T47D (cell line): ENCODE data around the gene ARAP2.

Source experiments
- DNase-seq, 2 experiments: peaks; one replicate each; pipeline versions ENCODE4 v3.0.0 to v3.0.0-alpha.2; 2011 to 2012; ENCODE audit warnings: low read depth in 1 of 2, low spot score in 1 of 2
- JUND ChIP-seq: IDR thresholded peaks from 2 replicates; pipeline ENCODE4 v1.6.1; 2012; ENCODE audit warnings: low read depth
- in situ Hi-C: cut with HindIII; loops from 2 replicates; pipeline ENCODE4 v1.10.0; 2016; ENCODE audit warnings: low sequenced_read_pairs, low pct_unique_long_range_greater_than_20kb

Gene ARAP2

DNA sequence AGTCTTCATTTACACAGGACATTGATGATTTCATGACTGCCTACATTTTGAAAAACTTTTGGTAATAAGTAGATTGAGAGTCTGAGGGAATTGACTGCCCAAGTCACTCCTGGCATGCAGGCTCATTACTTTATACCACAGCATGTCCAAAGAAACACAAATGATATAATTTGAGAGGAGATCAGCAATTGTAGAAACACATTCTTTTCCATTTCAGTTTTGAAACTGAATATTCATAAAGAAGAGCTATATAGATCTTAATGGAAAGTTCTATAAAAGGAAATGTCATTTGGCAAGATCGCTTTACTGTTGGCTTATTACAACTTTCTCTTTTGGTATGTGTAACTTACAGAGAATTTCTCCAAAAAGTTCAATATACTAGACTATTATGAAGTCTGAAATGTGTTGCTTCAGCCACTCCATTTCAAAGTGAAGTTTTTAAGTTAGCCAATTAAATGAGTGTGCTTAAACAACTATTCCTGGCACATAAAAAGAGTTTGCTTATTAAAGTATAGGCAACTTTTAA lies 158.0 kb downstream of the ARAP2 start:
- in situ Hi-C loops: no loop called here

GRCh38 chr4:36082817-36083216 lies 161.5 kb downstream of the ARAP2 start:
- TF ChIP-seq JUND: no peak
- DNase-seq: no peak
- in situ Hi-C loops: no loop called here

More for the DNA sequence above, 158.0 kb downstream of the ARAP2 start:
- DNase-seq: no peak
- no peak for TF ChIP-seq JUND

DNA sequence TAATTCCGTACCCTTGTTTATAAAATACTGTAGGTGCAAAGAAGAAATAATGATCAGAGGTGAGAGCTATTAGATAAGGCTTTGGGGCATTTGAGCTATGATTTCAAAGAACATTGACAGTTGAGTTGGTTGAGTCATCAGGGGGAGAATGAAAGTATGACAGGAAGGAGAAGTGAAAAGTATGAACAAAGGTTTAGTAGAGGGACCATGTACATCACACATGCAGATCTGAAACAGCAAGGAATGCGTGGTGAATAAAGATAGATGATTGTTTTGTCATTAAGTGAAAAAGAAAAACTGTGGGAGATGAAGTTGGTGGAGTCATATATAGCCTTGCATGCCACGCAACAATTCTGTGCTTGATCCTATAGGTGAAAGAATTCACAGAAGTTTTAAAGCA lies 163.1 kb downstream of the ARAP2 start:
- in situ Hi-C loops: no loop called here
- no peak for TF ChIP-seq JUND
- no peak for DNase-seq

DNA sequence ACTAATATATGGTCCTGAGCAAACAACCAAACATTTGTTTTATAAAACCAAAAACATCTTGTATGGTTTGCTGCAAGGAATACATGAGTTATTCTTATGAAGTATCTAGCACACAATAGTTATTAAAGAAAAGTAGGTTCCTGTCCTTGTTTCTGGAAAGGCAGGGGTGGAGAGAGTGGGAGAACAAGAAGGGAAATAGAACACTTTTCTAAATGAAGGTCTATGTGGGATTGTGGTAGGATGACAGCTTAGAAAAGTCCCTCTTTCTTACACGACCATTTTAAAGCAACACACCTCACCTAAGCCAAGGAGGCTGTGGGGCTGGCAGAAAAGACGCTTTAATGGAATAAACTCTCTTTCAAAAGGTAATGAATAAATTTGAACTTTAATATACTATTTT lies 164.6 kb downstream of the ARAP2 start:
- TF ChIP-seq JUND: no peak
- in situ Hi-C loops: no loop called here
- DNase-seq: no peak

- no peak for TF ChIP-seq JUND
- in situ Hi-C loops: no loop called here
Observed at GRCh38 chr4:36078319-36078718, 166.0 kb downstream of the ARAP2 start.

DNA sequence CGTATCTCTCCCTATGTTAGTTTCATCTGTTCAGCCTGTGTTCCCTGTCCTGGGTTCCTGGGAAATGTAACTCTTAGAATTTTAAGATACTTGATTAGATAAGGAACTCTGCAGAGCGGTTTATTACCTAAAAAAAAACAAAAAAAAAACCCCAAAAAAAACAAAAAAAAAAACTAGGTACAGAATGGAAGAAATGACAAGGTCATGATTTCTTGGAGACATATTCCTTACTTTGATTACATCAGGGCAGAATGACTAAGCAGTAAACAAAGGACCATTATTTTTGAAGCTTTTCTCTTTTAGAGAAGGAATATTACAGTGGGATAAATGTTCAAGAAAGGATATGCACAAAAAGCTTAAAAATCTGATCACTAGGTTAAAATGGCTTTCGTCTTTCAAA lies 171.8 kb downstream of the ARAP2 start:
- no peak for DNase-seq
- in situ Hi-C loops: no loop called here
- no peak for TF ChIP-seq JUND

More at GRCh38 chr4:36078319-36078718, 166.0 kb downstream of the ARAP2 start:
- DNase-seq: no peak

- no peak for DNase-seq
- TF ChIP-seq JUND: no peak
- in situ Hi-C loops: no loop called here
Observed at GRCh38 chr4:36067116-36067515, 177.2 kb downstream of the ARAP2 start.

DNA sequence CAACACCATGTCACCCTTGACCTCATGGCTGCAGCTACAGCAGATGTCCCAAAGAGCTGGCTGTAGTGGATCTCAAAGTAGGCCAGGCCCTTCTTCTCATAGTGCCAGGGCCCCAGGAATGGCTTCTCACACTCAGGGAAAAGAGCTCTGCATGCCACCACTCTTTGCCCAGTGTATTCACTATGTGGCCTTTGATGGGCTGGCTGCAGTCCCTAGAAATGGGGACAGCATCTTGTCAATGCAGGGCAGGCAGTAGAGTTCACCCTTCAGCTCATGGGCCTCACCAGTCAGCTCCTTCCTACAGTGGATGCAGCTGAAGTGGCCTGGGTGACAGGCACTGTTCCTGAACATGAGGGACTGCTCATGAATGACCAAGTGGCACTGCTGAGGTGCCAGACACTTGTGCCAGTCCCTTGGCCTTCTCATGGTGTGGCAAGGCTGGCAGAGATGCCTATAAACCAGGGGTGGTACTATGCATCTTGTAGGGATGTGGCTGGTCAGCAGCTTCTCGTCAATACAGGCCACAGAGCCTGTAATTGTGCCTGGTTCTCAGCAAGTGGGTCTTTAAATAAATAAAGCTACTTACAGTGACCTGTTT lies 178.9 kb downstream of the ARAP2 start:
- DNase-seq: no peak
- TF ChIP-seq JUND: no peak
- in situ Hi-C loops: no loop called here

GRCh38 chr4:36064117-36064516 lies 180.2 kb downstream of the ARAP2 start:
- no peak for TF ChIP-seq JUND
- in situ Hi-C loops: no loop called here
- no peak for DNase-seq

DNA sequence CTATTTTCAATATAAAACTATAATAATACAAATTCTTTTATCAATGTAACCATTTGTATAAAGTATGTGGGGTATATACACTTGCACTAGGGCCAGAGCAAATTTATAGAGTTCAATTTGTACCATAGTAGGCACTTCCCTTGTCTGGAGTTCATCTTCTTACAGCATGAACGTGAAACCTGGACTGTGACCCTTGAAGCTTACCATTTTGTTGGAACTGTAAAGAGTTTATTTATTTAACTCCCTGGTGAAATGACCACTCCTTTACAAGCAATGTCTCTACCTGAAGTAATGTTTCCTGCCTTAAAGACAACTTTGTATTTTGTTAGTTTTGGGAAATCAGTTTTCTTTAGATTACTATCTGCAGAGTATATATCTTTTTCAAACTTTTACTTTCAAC lies 188.2 kb downstream of the ARAP2 start:
- DNase-seq: no peak
- in situ Hi-C loops: no loop called here
- no peak for TF ChIP-seq JUND

DNA sequence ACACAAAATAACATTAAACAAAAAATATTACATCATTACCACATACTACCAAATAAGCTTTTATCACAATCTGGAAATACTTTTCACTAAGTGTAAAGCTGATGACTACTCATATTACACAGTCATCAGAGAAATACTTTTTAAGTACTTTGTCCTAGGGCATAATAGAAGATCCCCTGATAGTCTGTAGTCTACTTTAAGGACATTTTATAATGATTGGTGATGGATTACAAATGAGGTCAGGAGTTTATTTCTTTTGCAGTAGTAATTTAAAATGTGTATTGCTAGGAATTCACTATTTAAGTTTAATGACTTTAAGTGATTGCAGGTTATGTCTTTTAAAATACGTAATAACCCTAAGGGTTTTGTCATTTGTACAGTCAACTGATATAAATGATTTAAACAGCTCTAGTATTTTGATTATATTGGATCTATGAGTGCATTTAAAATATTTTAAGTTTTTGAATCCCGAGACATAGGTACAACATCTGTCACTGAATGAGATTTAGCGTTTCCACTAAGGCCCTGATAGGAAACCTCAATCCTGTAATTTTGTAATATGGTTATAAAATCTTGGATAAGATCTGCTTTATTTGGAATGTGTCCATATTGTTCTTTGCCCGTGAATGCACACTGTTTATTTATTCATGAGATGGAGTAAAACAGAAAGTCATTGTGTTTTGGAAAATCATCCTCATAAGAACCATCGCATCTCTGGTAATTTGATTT lies 189.5 kb downstream of the ARAP2 start:
- in situ Hi-C loops: no loop called here
- DNase-seq: no peak
- no peak for TF ChIP-seq JUND

GRCh38 chr4:36053930-36054329 lies 190.4 kb downstream of the ARAP2 start:
- no peak for TF ChIP-seq JUND
- in situ Hi-C loops: no loop called here
- DNase-seq: no peak

DNA sequence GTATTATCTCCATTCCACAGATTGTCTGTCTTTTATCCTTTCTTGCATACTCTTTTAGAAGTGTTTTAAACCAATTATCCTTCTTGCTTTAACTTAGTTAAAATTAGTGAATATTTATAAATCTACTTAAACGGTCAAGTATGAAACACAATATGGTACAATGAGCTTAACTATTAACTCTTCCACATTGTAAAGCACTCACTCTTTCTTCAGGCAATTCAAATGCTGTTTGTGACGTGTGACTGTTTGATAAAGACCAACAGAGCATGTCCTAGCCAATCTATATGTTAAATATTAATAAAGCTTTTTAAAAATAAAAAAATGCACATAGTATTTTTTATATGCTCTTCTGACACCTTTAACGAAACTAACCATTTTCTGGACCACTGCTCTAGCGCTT lies 192.7 kb downstream of the ARAP2 start:
- no peak for TF ChIP-seq JUND
- in situ Hi-C loops: no loop called here
- DNase-seq: no peak

DNA sequence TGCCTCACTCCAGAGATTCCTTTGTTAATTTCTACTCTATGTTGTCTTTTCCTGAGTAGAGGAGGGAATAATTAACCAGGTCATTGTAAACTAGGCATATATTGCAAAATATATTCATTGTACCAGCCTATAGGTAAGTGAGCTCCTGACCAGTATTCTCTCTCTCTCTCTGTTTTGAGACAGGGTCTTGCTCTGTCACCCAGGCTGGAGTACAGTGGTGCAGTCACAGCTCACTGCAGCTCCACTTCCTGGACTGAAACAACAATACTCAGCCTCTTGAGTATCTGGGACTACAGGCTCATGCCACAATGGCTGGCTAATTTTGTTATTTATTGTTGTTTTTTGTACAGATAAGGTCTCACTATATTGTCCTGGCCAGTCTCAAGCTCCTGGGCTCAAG lies 198.3 kb downstream of the ARAP2 start:
- no peak for DNase-seq
- in situ Hi-C loops: no loop called here
- TF ChIP-seq JUND: no peak
